ENCODE measurements around the gene SLC25A21. TPM values are rescaled to one million over a fixed set of nuclear protein-coding genes. Genes with fewer than 3 reads are reported as not detected.

The SLC25A21 gene
- total RNA-seq, 1 experiment from 2014 or later: 7.1 TPM

DNA sequence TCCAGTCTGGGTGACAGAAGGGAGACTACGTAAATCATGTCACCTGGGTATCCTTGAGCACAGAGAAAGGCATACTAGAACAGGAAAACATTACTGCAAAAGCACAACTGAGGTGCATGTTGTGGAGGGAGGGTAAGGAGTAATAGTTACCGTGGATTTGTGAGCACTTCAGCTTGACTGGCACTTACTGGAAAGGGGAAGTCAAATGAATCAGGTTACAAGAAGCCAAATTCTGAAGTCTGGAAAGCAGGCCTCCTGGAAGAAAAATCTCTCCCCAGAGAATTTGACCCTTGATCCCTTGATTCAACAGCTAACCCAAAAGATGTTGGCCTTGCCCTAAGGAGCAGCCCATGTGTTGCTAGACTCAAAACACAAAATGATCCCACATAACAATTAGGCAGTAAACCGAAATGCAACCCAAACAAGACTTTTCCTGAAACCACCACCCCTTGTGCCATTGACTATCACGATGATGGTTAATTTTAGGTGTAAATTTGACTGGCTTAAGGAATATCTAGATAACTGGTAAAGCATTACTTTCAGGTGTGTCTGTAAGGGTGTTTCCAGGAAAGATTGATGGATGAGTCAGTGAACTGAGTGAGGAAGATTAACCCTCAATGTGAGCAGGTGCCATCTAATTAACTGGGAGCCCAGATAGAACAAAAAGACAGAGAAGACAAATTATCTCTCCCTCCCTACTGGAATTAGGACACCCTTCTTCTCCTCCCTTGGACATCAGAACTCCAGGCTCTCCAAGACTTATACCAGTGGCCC is 108.8 kb downstream of the SLC25A21 start:
- Mint-ChIP-seq H3K4me3 (no peak overlapping the region), H3K36me3 (ENCODE audit: insufficient read depth in 1 of 3, low read depth in 3 of 3) (no peaks in the 10 kb centered on the region), H3K27me3 (ENCODE audit: low read depth) (no peaks in the 10 kb centered on the region), H3K27ac (no peak overlapping the region; a peak in 1 of 7 replicates), H3K9me3 (no peaks in the 10 kb centered on the region), H3K4me1 (peaks cover 21 to 28% of the 10 kb centered on the region in 2 experiments)
- Histone ChIP-seq H3K79me2 (ENCODE audit: insufficient read depth, low read length) (no peaks in the 10 kb centered on the region), H2BK120ac (ENCODE audit: low read depth, low read length, poor library complexity, severe bottlenecking) (no peak overlapping the region), H3K27ac (ENCODE audit: insufficient read length, low read depth, low read length) (no peak overlapping the region), H3K9me3 (ENCODE audit: control insufficient read depth, low read depth, low read length) (no peaks in the 10 kb centered on the region), H2BK12ac (ENCODE audit: insufficient read length, low read depth, low read length) (no peak overlapping the region), H3K4me2 (ENCODE audit: insufficient read depth, insufficient read length, low read length) (no peak overlapping the region), H2BK20ac (ENCODE audit: low read depth, low read length, poor library complexity, severe bottlenecking) (no peak overlapping the region), H3K56ac (ENCODE audit: insufficient read length, low read depth, low read length) (no peak overlapping the region), H4K8ac (replicated peaks; ENCODE audit: insufficient read length, low read depth, low read length) (no peak overlapping the region), H3K27me3 (ENCODE audit: insufficient read depth, low read length) (no peaks in the 10 kb centered on the region), H3K79me1 (ENCODE audit: insufficient read depth, low read depth, low read length, poor library complexity, severe bottlenecking) (no peaks in the 10 kb centered on the region), H3K4ac (ENCODE audit: low read depth, low read length) (no peak overlapping the region), H3K4me1 (ENCODE audit: insufficient read depth, low read length) (peaks cover 3% of the 10 kb centered on the region; the same call in 1 of the 2 replicates), H3K23me2 (ENCODE audit: insufficient read length, low read depth, low read length, poor library complexity, severe bottlenecking) (no peaks in the 10 kb centered on the region), H2BK15ac (ENCODE audit: low read depth, low read length) (no peak overlapping the region), H2AK5ac (ENCODE audit: insufficient read length, low read length) (no peak overlapping the region), H3K14ac (ENCODE audit: insufficient read depth, low read length) (no peak overlapping the region), H3T11ph (ENCODE audit: low read length) (no peak overlapping the region), H3K18ac (ENCODE audit: insufficient read length, low read depth, low read length) (no peak overlapping the region), H2BK5ac (ENCODE audit: insufficient read length, low read length) (no peak overlapping the region), H4K5ac (ENCODE audit: insufficient read length, low read depth, low read length) (no peak overlapping the region), H2AFZ (ENCODE audit: low read length) (no peak overlapping the region), H4K91ac (ENCODE audit: insufficient read length, low read depth, low read length) (no peak overlapping the region), H4K20me1 (ENCODE audit: control insufficient read depth, insufficient read depth, insufficient read length) (no peaks in the 10 kb centered on the region), H3K23ac (ENCODE audit: insufficient read length, low read depth, low read length) (no peak overlapping the region), H3K9ac (ENCODE audit: extremely low read depth, insufficient read length, low read length) (no peak overlapping the region)
- TF ChIP-seq, protein P1, sequence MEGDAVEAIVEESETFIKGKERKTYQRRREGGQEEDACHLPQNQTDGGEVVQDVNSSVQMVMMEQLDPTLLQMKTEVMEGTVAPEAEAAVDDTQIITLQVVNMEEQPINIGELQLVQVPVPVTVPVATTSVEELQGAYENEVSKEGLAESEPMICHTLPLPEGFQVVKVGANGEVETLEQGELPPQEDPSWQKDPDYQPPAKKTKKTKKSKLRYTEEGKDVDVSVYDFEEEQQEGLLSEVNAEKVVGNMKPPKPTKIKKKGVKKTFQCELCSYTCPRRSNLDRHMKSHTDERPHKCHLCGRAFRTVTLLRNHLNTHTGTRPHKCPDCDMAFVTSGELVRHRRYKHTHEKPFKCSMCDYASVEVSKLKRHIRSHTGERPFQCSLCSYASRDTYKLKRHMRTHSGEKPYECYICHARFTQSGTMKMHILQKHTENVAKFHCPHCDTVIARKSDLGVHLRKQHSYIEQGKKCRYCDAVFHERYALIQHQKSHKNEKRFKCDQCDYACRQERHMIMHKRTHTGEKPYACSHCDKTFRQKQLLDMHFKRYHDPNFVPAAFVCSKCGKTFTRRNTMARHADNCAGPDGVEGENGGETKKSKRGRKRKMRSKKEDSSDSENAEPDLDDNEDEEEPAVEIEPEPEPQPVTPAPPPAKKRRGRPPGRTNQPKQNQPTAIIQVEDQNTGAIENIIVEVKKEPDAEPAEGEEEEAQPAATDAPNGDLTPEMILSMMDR (conservative IDR thresholded peaks at IDR 0.05): no peak
- no CpG with 5 or more reads among the region's 4 CpGs for WGBS (ENCODE audit: extremely low coverage, insufficient read length, low lambda C conversion rate)
- no peak for DNase-seq

Data from H9 (cell line).